PFSK-1 (cell line): ENCODE data around the gene TMOD2.

Source experiments
- FOXP2 ChIP-seq: optimal IDR thresholded peaks from 2 replicates; pipeline ENCODE3; 2011; ENCODE audit warnings: borderline replicate concordance, control low read depth, inconsistent platforms; ENCODE audit not compliant: insufficient read depth; ENCODE audit errors: extremely low read length, extremely low read depth
- POLR2AphosphoS5 ChIP-seq: IDR thresholded peaks from 2 replicates; pipeline ENCODE4 v1.6.1; 2012; ENCODE audit warnings: low read depth, mild to moderate bottlenecking, control low read depth, low read length, moderate library complexity
- REST ChIP-seq, 2 experiments: IDR thresholded peaks; 2 replicates each; pipeline versions ENCODE4 v1.6.1 to v1.8.0; 2011 to 2012; ENCODE audit warnings: low read depth in 2 of 2, low read length in 2 of 2, control low read depth in 1 of 2, inconsistent platforms in 1 of 2, mild to moderate bottlenecking in 1 of 2, moderate library complexity in 1 of 2; ENCODE audit not compliant: insufficient read depth in 1 of 2
- SIN3A ChIP-seq: IDR thresholded peaks from 2 replicates; pipeline ENCODE4 v1.6.1; 2012; ENCODE audit warnings: mild to moderate bottlenecking, low read length, moderate library complexity, borderline replicate concordance; ENCODE audit not compliant: insufficient read depth
- TAF1 ChIP-seq: IDR thresholded peaks from 2 replicates; pipeline ENCODE4 v1.6.1; 2012; ENCODE audit warnings: low read length, control low read depth, borderline replicate concordance; ENCODE audit not compliant: insufficient read depth

The TMOD2 gene

GRCh38 chr15:51775967-51776816 lies 24.8 kb downstream of the TMOD2 start:
- no peak for TF ChIP-seq REST (IDR thresholded peaks at IDR 0.05; ENCODE audit: insufficient read depth in 1 of 2, low read depth in 2 of 2, low read length in 2 of 2)
- no peak for TF ChIP-seq TAF1
- no peak for TF ChIP-seq FOXP2
- TF ChIP-seq SIN3A, result no peak
- TF ChIP-seq POLR2AphosphoS5, result no peak

- TF ChIP-seq FOXP2 (no peak), POLR2AphosphoS5 (no peak), SIN3A (no peak), REST (IDR thresholded peaks at IDR 0.05; ENCODE audit: insufficient read depth in 1 of 2, low read depth in 2 of 2, low read length in 2 of 2) (no peak; a peak in 1 of 4 replicates), TAF1 (no peak)
Observed at GRCh38 chr15:51776952-51777569, 25.7 kb downstream of the TMOD2 start.

- TF ChIP-seq POLR2AphosphoS5 (no peak), FOXP2 (no peak), TAF1 (no peak), SIN3A (no peak), REST (IDR thresholded peaks at IDR 0.05; ENCODE audit: insufficient read depth in 1 of 2, low read depth in 2 of 2, low read length in 2 of 2) (no peak)
Observed at GRCh38 chr15:51780636-51781035, 29.2 kb downstream of the TMOD2 start.

GRCh38 chr15:51781506-51781905 lies 30.1 kb downstream of the TMOD2 start:
- TF ChIP-seq SIN3A (no peak), REST (IDR thresholded peaks at IDR 0.05; ENCODE audit: insufficient read depth in 1 of 2, low read depth in 2 of 2, low read length in 2 of 2) (no peak), POLR2AphosphoS5 (no peak), TAF1 (no peak), FOXP2 (no peak)
